ENCODE measurements around the gene SSX2IP.

DNA sequence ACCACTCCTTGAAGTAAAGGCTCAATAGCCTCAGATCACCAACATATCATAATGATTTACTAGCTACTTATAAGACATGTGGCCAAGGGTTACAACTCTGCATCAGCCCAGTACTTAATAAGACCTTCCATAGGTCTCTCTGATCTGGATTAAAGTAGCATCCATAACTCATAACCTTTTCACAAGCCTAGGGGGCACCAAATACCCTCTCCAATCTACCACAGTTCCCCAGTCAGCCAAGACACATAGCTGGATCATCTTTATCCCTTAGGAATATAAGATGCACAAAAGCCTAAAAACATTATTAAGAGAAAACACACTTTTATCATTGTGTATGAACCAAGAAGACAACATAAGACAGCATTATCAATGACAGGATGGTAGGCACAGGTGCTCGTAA is 22.1 kb downstream of the SSX2IP start:
- TF ChIP-seq YY1 (IDR thresholded peaks at IDR 0.05; ENCODE audit: insufficient read depth, insufficient read length) = no peak
- no peak for TF ChIP-seq SUZ12 (IDR thresholded peaks at IDR 0.05; ENCODE audit: extremely low read depth, insufficient read depth, insufficient read length)
